ENCODE measurements around the gene COG8. TPM values are rescaled to one million over a fixed set of nuclear protein-coding genes. Genes with fewer than 3 reads are reported as not detected.
A peak's percentile ranks its signal among the peaks of the same experiment; 100 is the strongest.

COG8 gene
- total RNA-seq, 4 donors from 2014 or later: 62.2 to 77.5 (median 70.0) TPM

GRCh38 chr16:69311533-69312387 is 27.6 kb downstream of the COG8 start:
- peak overlapping the region; percentile 59 to 93 (median 86) for H3K27ac ChIP-seq
- DNase-seq (ENCODE audit: low spot score in 2 of 2): no peak
- H3K4me1 ChIP-seq: peaks cover 3 to 48% (median 24%) of the 10 kb centered on the region in 4 donors
- no peaks in the 10 kb centered on the region for H3K27me3 ChIP-seq
- peak overlapping the region; percentile 60 to 90 (median 84) for H3K4me3 ChIP-seq
- H3K9me3 ChIP-seq: no peaks in the 10 kb centered on the region
- peaks cover 0 to 38% (median 11%) of the 10 kb centered on the region in 3 donors for H3K36me3 ChIP-seq
- WGBS, 2 donors: 2 to 3% methylated on average over 29 to 42 of the region's 59 CpGs
- TF ChIP-seq EP300 (IDR thresholded peaks at IDR 0.05): no peak
- no peak for TF ChIP-seq POLR2A (IDR thresholded peaks at IDR 0.05)
- TF ChIP-seq CTCF (IDR thresholded peaks at IDR 0.05): peak in 1 of 5 experiments; percentile 60

- Histone ChIP-seq H3K36me3 (peaks cover 0 to 29% (median 2%) of the 10 kb centered on the region in 3 donors), H3K27ac (peak within 1 kb of the TSS; percentile 59 to 93 (median 88)), H3K9me3 (no peaks in the 10 kb centered on the region), H3K27me3 (no peaks in the 10 kb centered on the region), H3K4me3 (peak within 1 kb of the TSS; percentile 60 to 90 (median 84)), H3K4me1 (peaks cover 3 to 47% (median 24%) of the 10 kb centered on the region in 4 donors)
- TF ChIP-seq EP300 (IDR thresholded peaks at IDR 0.05): peak in 1 of 2 donors; percentile 61
- peak; percentile 93 to 99 (median 97) for TF ChIP-seq CTCF (IDR thresholded peaks at IDR 0.05)
- TF ChIP-seq POLR2A (IDR thresholded peaks at IDR 0.05): peak; percentile 21 to 62
- peak; percentile 91 to 95 for DNase-seq (ENCODE audit: low spot score in 2 of 2)
- WGBS, 2 donors: 14 to 16% methylated on average over 41 of the region's 70 CpGs
Observed at GRCh38 chr16:69310653-69311532, 28.5 kb downstream of the COG8 start, which contains the start of gene VPS4A. Gene VPS4A, plus strand, starts transcription at chr16:69311350. Its CDS starts 162 bp downstream, at chr16:69311512.

GRCh38 chr16:69309316-69309715 is 30.0 kb downstream of the COG8 start:
- 46 to 49% methylated on average over 12 of the region's 12 CpGs for WGBS, 2 donors
- H3K27ac ChIP-seq: peak overlapping the region; percentile 44 to 91 (median 72)

GRCh38 chr16:69307856-69308255 is 31.5 kb downstream of the COG8 start:
- peaks cover 0 to 6% (median 0%) of the 10 kb centered on the region in 3 donors for H3K36me3 ChIP-seq
- peaks cover 3 to 20% (median 16%) of the 10 kb centered on the region in 4 donors for H3K4me1 ChIP-seq
- no peaks in the 10 kb centered on the region for H3K27me3 ChIP-seq
- no peak for DNase-seq (ENCODE audit: low spot score in 2 of 2)
- H3K9me3 ChIP-seq: no peaks in the 10 kb centered on the region
- TF ChIP-seq EP300 (IDR thresholded peaks at IDR 0.05): no peak
- WGBS, 2 donors: 91 to 94% methylated on average over 2 of the region's 2 CpGs
- no peak overlapping the region for H3K4me3 ChIP-seq
- H3K27ac ChIP-seq: no peak overlapping the region

More at GRCh38 chr16:69309316-69309715, 30.0 kb downstream of the COG8 start:
- DNase-seq (ENCODE audit: low spot score in 2 of 2): peak in 1 of 2 donors; percentile 29
- TF ChIP-seq CTCF (IDR thresholded peaks at IDR 0.05) (no peak), EP300 (IDR thresholded peaks at IDR 0.05) (peak; percentile 45 to 89), POLR2A (IDR thresholded peaks at IDR 0.05) (no peak)
- Histone ChIP-seq H3K9me3 (no peaks in the 10 kb centered on the region), H3K4me3 (no peak overlapping the region), H3K36me3 (peaks cover 0 to 19% (median 0%) of the 10 kb centered on the region in 3 donors), H3K4me1 (peaks cover 3 to 31% (median 19%) of the 10 kb centered on the region in 4 donors), H3K27me3 (no peaks in the 10 kb centered on the region)

- Histone ChIP-seq H3K27me3 (no peaks in the 10 kb centered on the region), H3K36me3 (peaks cover 0 to 6% (median 0%) of the 10 kb centered on the region in 3 donors), H3K4me1 (peaks cover 0 to 13% (median 9%) of the 10 kb centered on the region in 4 donors), H3K4me3 (no peak overlapping the region), H3K9me3 (no peaks in the 10 kb centered on the region), H3K27ac (no peak overlapping the region)
- WGBS, 2 donors: 77 to 79% methylated on average over 1 of the region's 1 CpG
- DNase-seq (ENCODE audit: low spot score in 2 of 2): no peak
- no peak for TF ChIP-seq EP300 (IDR thresholded peaks at IDR 0.05)
- TF ChIP-seq CTCF (IDR thresholded peaks at IDR 0.05): no peak
- TF ChIP-seq POLR2A (IDR thresholded peaks at IDR 0.05): no peak
Observed at GRCh38 chr16:69307091-69307490, 32.3 kb downstream of the COG8 start.
